Activated T-cell treated with anti-CD3 and anti-CD28 coated beads for 48 hours (primary cell): Measurements from ENCODE around the gene TM9SF1.

ENCODE experiments used
- DNase-seq: peaks from one replicate; pipeline ENCODE4 v3.0.0-alpha.2; 2020; ENCODE audit warnings: low read depth

Gene TM9SF1

GRCh38 chr14:24197056-24197450, 1.8 kb upstream of the TM9SF1 start:
- DNase-seq: no peak

GRCh38 chr14:24196071-24197055, 1.1 kb upstream of the TM9SF1 start:
- DNase-seq: no peak

GRCh38 chr14:24194873-24195185, 412 bp downstream of the TM9SF1 start:
- no peak for DNase-seq

DNA sequence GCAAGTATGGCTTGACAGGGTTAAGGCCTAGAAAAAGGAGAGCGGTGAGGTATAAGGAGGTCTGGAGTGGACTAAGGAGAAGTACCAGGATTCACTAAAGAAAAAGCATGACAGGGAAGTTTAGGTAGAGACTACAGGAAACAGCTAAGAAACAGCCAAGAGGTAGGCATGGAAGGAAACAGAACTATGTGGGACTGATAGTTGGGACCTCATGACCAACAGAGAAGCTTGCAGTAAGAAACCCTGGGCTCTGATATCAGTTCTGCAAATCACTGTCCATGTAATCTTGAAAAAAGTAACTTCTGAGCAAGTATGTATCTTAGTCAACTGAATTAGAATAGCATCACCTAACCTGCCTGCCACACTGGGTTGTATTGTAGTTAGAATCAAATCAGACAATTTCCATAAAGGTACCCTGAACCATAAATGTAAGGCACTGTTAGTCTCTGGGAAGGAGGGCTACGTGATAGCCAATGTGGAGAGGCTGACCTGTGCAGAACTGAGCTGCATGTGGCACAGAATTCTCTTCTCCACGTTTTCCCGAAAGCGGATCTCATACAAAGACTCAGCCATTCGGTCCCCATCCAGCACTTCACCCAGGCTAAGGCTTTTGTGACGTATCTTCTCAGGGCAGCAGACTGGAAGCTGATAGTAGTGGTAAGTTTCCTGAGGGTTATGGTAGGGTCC, 912 bp downstream of the TM9SF1 start:
- no peak for DNase-seq

DNA sequence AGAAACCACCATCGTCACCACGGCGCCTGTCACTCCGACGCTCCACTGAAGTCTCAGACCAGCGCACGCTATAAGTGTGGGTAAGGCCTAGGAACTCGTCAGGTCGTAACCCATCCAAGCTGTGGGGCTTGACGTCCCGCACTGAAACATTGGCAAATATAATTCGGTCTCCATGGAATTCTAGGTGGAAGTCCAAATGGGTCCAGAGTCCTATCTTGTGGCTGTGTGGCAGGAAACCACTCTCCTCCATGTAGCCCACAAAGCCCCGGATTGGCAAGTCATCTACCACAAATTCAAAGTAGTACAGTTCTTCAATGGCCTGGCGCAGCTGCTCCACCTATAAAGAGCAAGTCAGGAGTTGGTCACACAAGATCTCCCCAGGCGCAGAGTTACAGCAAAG, 2.3 kb downstream of the TM9SF1 start:
- DNase-seq: no peak

- no peak for DNase-seq
Measured at GRCh38 chr14:24190416-24190815, 4.8 kb downstream of the TM9SF1 start.

- no peak for DNase-seq
Measured at GRCh38 chr14:24189460-24189859, 5.8 kb downstream of the TM9SF1 start.

GRCh38 chr14:24189059-24189375, 6.2 kb downstream of the TM9SF1 start:
- DNase-seq: no peak

DNA sequence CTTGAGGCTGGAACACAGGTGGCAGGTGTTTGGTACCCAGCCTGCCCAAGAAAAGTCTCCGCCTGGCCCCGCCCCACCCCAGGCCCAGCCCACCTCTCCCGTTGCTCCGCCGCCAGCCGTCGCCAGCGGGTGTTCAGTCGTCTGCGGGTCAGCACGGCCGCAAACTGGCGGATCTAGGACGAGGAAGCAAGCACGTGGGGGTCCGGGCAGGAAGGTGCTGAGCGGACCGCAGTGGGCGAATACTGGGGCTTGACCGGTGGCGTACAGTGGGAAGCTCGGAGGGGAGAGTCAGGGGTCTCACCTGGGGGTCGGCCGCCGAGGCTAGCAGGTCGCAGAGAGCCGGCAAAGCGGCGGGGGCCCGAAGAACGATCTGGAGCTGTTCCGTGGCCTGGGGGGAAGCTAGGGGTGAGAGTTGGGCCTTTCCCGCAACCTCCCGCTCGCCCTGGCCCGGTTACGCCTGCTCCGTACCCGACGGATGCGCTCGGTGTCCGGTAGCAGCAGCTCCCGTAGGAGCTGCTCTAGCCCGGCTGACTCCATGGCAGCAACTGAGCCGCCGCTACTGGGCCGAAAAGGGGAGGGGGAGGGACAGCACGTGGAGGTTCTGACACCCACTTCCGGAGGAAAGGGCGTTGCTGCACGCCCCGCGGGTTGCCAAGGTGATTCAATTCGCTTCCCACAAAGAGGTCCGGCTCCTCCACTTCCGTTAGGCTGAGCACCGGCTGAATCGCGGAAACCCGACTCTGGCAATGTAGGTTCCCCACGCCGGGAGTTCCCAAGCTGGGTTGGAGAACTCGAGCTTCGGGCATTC, 6.8 kb downstream of the TM9SF1 start, which contains the start of gene IPO4:
IPO4 (minus strand) TSS at position 566 of the 808 bp plus-strand sequence; CDS start at position 537, 29 bp downstream.
- DNase-seq: peak; percentile 88

DNA sequence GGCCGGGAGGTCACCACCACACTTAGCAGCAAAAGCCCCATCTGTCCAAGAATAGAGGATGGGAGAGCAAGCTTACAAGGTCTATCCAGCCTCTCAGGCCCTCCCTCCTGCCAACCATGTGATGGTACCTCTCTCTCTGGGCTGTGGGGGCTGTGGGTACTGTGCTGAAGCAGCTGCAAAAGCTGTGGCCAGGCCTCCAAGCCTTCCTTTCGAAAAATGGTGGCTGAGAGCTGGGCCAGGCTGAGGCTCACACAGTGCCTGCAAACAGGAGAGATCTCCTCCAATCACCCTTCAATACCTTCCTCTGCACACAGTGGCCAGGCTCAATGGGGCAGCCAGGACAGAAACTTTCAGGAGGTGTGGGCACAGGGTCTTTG, 7.7 kb downstream of the TM9SF1 start:
- DNase-seq: no peak

GRCh38 chr14:24186831-24187538, 8.3 kb downstream of the TM9SF1 start:
- DNase-seq: no peak

DNA sequence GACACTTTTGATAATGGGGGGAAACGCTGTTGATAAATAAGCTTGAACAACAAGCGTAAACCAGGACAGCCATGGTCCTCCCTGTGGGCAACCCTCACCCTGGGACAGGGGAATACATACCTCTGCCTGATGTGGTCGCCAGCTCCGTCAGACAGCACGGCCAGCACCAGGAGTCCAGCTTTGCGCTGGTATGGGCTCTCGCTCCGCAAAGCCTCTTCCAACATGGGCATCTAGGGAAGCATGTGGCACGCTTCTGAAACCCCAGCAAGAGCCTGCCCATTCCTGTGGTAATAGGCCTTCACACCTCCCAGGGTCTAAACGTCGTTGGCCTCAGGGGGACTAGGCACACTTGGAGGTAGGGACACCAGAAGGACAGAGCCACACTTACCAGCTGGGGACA, 9.5 kb downstream of the TM9SF1 start:
- no peak for DNase-seq

GRCh38 chr14:24185026-24185425, 10.2 kb downstream of the TM9SF1 start:
- no peak for DNase-seq

GRCh38 chr14:24184104-24184970, 10.9 kb downstream of the TM9SF1 start:
- DNase-seq: no peak

- DNase-seq: no peak
Measured at GRCh38 chr14:24183014-24183481, 12.2 kb downstream of the TM9SF1 start.

- no peak for DNase-seq
Measured at GRCh38 chr14:24182110-24182882, 12.9 kb downstream of the TM9SF1 start.

DNA sequence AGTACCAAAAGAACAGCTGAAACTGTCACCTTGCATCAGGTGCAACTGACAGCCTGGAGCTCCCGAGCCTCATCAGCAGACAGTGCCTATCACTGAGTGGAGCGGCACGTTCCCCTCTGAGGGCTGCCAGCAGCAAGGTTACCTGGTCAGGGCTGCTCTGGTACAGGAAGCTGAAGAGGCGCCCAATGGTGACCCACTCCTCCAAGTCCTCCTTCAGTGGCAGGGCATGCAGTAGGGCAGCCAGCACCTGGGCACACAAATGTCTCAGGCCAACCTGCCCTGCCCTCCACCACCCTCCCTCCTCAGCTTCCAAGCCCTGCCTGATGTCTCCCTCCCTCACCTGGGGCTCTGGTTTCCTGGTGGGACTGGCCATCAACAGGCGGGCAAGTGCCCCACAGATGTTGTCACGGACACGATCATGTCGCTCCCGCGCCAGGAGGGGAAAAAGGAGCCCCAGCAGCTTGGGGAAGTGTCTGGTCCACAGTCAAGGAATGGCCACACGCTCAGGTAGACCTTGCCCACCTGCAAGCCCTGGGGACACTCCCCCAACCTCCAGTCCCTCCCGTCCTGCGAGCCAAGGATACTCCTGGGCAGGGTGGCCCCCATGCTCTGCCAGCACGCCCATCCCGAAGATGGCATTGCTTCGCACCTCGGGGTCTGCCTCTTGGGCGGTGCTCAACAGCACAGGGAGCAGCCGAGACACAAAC, 13.7 kb downstream of the TM9SF1 start:
- DNase-seq: no peak

DNA sequence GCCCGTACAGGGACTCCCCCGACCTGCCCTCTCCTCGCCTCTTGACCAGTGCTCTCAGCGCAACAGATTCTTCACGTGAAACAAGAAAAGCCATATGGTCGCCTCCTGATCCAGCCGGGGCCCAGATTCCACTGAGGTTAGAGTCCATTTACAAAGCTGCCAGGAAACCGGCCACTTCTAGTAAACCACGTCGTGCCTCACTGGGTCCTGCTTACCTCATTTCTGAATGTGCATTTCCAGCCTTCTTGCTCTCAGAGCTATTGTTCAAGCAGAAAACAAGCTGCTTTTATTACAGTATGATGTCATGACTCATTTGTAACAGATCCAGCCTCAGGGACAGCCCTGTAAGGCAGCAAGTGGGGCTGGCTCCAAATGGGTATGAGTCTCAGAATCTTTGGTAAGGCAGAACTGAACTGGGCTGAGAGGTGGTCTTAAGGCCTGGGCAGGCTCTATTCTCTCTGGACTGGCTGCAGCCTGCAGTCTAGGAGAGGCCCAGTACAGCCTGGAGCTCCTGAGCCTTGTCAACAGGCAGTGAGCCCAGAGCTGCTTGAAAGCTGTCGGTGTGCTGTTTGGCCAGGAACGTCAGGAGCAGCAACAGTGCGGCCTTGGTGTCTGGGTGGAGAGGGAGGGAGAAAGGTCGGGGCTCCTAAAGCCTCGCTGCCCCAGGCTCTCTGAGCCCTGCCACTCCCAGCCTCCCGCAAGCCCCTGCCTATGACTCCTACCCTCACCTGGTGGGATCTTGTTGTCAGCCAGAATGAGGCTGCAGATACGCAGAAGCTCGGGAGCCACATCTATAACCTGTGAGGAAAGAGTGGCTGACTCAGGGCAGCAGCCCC, 15.1 kb downstream of the TM9SF1 start:
- DNase-seq: no peak
